ENCODE data around the gene STMN1. TPM values are rescaled to one million over a fixed set of nuclear protein-coding genes. Genes with fewer than 3 reads are reported as not detected.

The STMN1 gene
- total and polyA plus RNA-seq, 10 donors = 40.3 to 174 (median 48.3) TPM

GRCh38 chr1:25932321-25932720 is 26.1 kb upstream of the STMN1 start:
- Histone ChIP-seq H3K4me3 (no peak overlapping the region), H3K27ac (peak overlapping the region in 3 of 8 donors; percentile 36 to 62 (median 45))
- WGBS, 5 donors = 80 to 92% (median 84%) methylated on average over 5 of the region's 5 CpGs

GRCh38 chr1:25929016-25929415 is 22.8 kb upstream of the STMN1 start:
- intact Hi-C loops (cut with DNase I; ENCODE audit: low total_unique reads) = no loop called here
- WGBS, 5 donors = 74 to 87% (median 76%) methylated on average over 6 to 7 of the region's 7 CpGs
- no peaks in the 10 kb centered on the region for H3K36me3 ChIP-seq
- no peaks in the 10 kb centered on the region for H3K9me3 ChIP-seq
- peaks cover 0 to 11% (median under 1%) of the 10 kb centered on the region in 6 donors for H3K4me1 ChIP-seq
- H3K27ac ChIP-seq = no peak overlapping the region
- no peak overlapping the region for H3K4me3 ChIP-seq
- TF ChIP-seq POLR2AphosphoS5 (IDR thresholded peaks at IDR 0.05) = no peak
- TF ChIP-seq CTCF (IDR thresholded peaks at IDR 0.05 in 8 of 11, conservative IDR thresholded peaks at IDR 0.05 in 3 of 11) = no peak
- TF ChIP-seq POLR2A (IDR thresholded peaks at IDR 0.05) = no peak
- H3K27me3 ChIP-seq (replicated peaks in 1 of 7) = no peaks in the 10 kb centered on the region
- DNase-seq = no peak

More at GRCh38 chr1:25932321-25932720, 26.1 kb upstream of the STMN1 start:
- H3K4me1 ChIP-seq = peaks cover 0 to 5% (median 0%) of the 10 kb centered on the region in 6 donors
- H3K27me3 ChIP-seq (replicated peaks in 1 of 7) = no peaks in the 10 kb centered on the region
- DNase-seq = no peak
- TF ChIP-seq POLR2A (IDR thresholded peaks at IDR 0.05) = no peak
- TF ChIP-seq POLR2AphosphoS5 (IDR thresholded peaks at IDR 0.05) = no peak
- no peak for TF ChIP-seq CTCF (IDR thresholded peaks at IDR 0.05 in 8 of 11, conservative IDR thresholded peaks at IDR 0.05 in 3 of 11)
- intact Hi-C loops (cut with DNase I; ENCODE audit: low total_unique reads) = no loop called here
- no peaks in the 10 kb centered on the region for H3K36me3 ChIP-seq
- H3K9me3 ChIP-seq = no peaks in the 10 kb centered on the region

- H3K4me3 ChIP-seq = no peak overlapping the region
- no peak for TF ChIP-seq POLR2AphosphoS5 (IDR thresholded peaks at IDR 0.05)
- no peak for TF ChIP-seq POLR2A (IDR thresholded peaks at IDR 0.05)
- no peak for TF ChIP-seq CTCF (IDR thresholded peaks at IDR 0.05 in 8 of 11, conservative IDR thresholded peaks at IDR 0.05 in 3 of 11)
- H3K27me3 ChIP-seq (replicated peaks in 1 of 7) = peaks cover 0 to 13% (median 5%) of the 10 kb centered on the region in 7 donors
- intact Hi-C loops (cut with DNase I; ENCODE audit: low total_unique reads) = no loop called here
- no peaks in the 10 kb centered on the region for H3K36me3 ChIP-seq
- H3K4me1 ChIP-seq = peaks cover 0 to 25% (median 13%) of the 10 kb centered on the region in 6 donors
- WGBS, 5 donors = 91 to 94% (median 93%) methylated on average over 5 of the region's 5 CpGs
- no peaks in the 10 kb centered on the region for H3K9me3 ChIP-seq
- no peak for DNase-seq
- no peak overlapping the region for H3K27ac ChIP-seq
These were observed 21.5 kb upstream of the STMN1 start for GRCh38 chr1:25927521-25928265.

GRCh38 chr1:25926731-25927496 is 20.7 kb upstream of the STMN1 start:
- WGBS, 5 donors = 69 to 87% (median 78%) methylated on average over 12 to 13 of the region's 13 CpGs
- no peak for DNase-seq
- H3K36me3 ChIP-seq = no peaks in the 10 kb centered on the region
- no peaks in the 10 kb centered on the region for H3K9me3 ChIP-seq
- TF ChIP-seq POLR2AphosphoS5 (IDR thresholded peaks at IDR 0.05) (no peak), POLR2A (IDR thresholded peaks at IDR 0.05) (no peak), CTCF (IDR thresholded peaks at IDR 0.05 in 8 of 11, conservative IDR thresholded peaks at IDR 0.05 in 3 of 11) (no peak)
- H3K27ac ChIP-seq = no peak overlapping the region
- peaks cover 0 to 32% (median 20%) of the 10 kb centered on the region in 6 donors for H3K4me1 ChIP-seq
- H3K4me3 ChIP-seq = no peak overlapping the region
- intact Hi-C loops (cut with DNase I; ENCODE audit: low total_unique reads) = no loop called here
- H3K27me3 ChIP-seq (replicated peaks in 1 of 7) = peaks cover 0 to 19% (median 10%) of the 10 kb centered on the region in 7 donors
